ENCODE results near the gene ITPRID2.

Gene ITPRID2

DNA sequence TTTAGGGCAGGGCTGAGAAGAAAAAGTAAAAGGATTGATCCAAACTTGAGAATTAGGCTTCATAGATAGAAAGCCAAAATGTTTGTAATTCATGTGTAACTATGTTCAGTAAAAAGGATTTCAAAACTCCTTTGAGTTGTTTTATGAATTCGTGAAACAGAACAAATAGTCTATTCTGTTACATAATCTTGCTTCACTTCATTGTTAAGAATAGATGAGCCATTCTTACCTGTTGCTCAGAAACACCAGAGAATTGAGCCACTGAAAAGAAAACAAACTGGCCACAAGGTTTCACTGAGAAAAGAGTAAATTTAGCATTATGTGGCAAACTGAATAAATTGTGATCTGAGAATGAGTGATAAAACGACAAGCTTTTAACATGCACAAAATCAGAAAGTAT lies 4.5 kb upstream of the ITPRID2 start:
- DNase-seq (ENCODE audit: low read depth) = no peak
- TF ChIP-seq, protein P1, sequence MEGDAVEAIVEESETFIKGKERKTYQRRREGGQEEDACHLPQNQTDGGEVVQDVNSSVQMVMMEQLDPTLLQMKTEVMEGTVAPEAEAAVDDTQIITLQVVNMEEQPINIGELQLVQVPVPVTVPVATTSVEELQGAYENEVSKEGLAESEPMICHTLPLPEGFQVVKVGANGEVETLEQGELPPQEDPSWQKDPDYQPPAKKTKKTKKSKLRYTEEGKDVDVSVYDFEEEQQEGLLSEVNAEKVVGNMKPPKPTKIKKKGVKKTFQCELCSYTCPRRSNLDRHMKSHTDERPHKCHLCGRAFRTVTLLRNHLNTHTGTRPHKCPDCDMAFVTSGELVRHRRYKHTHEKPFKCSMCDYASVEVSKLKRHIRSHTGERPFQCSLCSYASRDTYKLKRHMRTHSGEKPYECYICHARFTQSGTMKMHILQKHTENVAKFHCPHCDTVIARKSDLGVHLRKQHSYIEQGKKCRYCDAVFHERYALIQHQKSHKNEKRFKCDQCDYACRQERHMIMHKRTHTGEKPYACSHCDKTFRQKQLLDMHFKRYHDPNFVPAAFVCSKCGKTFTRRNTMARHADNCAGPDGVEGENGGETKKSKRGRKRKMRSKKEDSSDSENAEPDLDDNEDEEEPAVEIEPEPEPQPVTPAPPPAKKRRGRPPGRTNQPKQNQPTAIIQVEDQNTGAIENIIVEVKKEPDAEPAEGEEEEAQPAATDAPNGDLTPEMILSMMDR (conservative IDR thresholded peaks at IDR 0.05; ENCODE audit: control insufficient read depth, insufficient read depth, low read depth, low read length) = no peak
- H3K4me3 ChIP-seq (ENCODE audit: control insufficient read depth, low read depth, low read length) = no peak overlapping the region

DNA sequence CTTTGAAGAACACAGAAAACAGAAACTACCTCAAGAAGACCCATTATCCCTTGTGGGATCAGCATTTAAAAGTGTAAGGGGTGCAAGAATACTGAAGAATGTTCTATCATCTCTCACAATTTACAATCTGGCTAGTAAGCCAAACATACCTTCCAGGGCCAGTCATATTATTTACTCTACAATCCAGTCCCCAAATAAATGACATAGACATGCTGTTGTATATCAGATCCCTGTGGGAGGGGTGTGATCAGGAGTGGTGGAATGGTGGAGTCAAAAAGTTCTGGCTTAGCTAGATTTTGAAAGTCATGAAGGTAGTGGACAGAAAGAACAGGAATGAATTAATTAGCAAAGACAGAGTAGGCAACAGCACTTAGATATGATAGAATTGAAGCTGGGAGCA lies 1.8 kb upstream of the ITPRID2 start:
- no peak for DNase-seq (ENCODE audit: low read depth)
- TF ChIP-seq, protein P1 (conservative IDR thresholded peaks at IDR 0.05; ENCODE audit: control insufficient read depth, insufficient read depth, low read depth, low read length) = no peak
- H3K4me3 ChIP-seq (ENCODE audit: control insufficient read depth, low read depth, low read length) = no peak overlapping the region

GRCh38 chr2:181890271-181890670 lies 1.3 kb upstream of the ITPRID2 start:
- DNase-seq (ENCODE audit: low read depth) = no peak
- no peak overlapping the region for H3K4me3 ChIP-seq (ENCODE audit: control insufficient read depth, low read depth, low read length)
- TF ChIP-seq, protein P1 (conservative IDR thresholded peaks at IDR 0.05; ENCODE audit: control insufficient read depth, insufficient read depth, low read depth, low read length) = no peak

DNA sequence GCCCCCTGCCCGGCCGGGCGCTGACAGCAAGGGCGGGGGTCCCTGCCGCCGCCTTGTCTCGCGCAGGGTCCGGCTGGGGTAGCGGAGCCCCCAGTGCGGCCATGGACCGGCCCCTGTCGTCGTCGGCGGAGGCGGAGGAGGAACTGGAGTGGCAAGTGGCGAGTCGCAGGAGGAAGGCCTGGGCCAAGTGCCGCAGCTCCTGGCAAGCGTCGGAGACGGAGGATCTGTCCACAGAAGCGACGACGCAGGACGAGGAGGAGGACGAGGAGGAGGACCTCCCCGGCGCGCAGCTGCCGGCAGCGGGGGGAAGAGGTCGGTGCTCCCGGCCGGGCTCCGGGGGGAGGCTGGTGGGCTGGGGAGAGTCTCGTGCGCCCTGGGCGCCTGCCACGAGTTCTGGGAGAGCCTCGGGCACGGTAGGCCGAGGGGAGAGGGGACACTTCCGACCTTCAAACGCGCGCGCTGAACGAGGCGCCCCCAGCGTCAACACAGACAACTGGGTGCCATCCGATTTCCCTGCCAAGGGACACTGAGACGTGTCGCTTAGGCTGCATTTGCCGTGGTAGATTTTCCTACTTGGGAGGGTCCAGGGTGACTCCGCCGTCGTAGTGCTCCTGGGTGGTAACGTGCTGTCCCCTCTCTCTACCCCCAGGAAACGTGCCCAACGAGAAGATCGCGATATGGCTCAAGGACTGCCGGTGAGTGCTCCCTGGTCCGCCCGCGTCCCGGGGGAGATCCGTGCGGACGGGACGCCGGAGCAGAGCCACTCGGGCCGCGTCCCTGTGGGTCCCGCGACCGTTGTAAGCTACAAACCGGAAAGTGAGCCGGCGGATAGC lies 652 bp downstream of the ITPRID2 start:
- TF ChIP-seq, protein P1 (conservative IDR thresholded peaks at IDR 0.05; ENCODE audit: control insufficient read depth, insufficient read depth, low read depth, low read length) = peak; percentile 2
- DNase-seq (ENCODE audit: low read depth) = peak; percentile 45
- H3K4me3 ChIP-seq (ENCODE audit: control insufficient read depth, low read depth, low read length) = peak overlapping the region; percentile 84

DNA sequence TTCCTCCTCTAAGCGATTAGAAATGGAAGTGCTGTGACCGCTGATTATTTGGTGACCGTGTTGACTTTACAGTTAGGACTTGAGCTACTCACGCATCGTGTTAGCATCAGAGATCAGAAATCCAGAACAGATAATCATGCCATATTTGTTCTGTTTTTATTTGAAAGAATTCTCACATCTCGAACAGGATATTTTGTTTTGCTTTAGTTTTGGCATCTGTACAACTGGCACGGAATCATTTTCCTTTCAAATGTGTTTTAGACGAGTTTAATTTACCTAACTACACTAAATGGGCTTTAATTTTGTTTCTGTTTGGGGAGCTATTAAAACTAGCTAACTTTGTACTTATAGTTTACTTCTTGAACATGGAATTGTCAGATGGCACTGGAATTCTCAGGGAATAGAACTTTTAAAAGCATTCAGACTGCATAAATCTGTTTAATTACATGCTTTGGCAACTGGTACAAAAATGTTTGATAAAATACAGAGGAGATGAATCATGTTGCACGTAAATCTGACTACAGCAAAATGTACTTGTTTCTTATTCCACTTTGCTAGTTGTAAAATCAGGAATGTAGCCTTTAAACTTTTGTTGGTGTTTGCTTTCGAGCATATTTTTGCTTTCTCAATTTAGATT lies 1.4 kb downstream of the ITPRID2 start:
- peak; percentile 57 for DNase-seq (ENCODE audit: low read depth)
- H3K4me3 ChIP-seq (ENCODE audit: control insufficient read depth, low read depth, low read length) = peak overlapping the region; percentile 84
- TF ChIP-seq, protein P1 (conservative IDR thresholded peaks at IDR 0.05; ENCODE audit: control insufficient read depth, insufficient read depth, low read depth, low read length) = no peak

- TF ChIP-seq, protein P1 (conservative IDR thresholded peaks at IDR 0.05; ENCODE audit: control insufficient read depth, insufficient read depth, low read depth, low read length) = no peak
- H3K4me3 ChIP-seq (ENCODE audit: control insufficient read depth, low read depth, low read length) = peak overlapping the region; percentile 84
- no peak for DNase-seq (ENCODE audit: low read depth)
Measured at GRCh38 chr2:181894381-181894780, 2.9 kb downstream of the ITPRID2 start.
